DLD1 (cell line): ENCODE results near the gene ALG12.
"Not testable (repeated sequence)": the region's sequence is repeated elsewhere in the genome, so short reads cannot be mapped to it uniquely, and the experiment has no call there.

Experiments used
- in situ Hi-C: cut with HindIII; loops from 2 replicates; pipeline ENCODE4 v1.10.0; 2017; ENCODE audit warnings: low sequenced_read_pairs

The ALG12 gene

DNA sequence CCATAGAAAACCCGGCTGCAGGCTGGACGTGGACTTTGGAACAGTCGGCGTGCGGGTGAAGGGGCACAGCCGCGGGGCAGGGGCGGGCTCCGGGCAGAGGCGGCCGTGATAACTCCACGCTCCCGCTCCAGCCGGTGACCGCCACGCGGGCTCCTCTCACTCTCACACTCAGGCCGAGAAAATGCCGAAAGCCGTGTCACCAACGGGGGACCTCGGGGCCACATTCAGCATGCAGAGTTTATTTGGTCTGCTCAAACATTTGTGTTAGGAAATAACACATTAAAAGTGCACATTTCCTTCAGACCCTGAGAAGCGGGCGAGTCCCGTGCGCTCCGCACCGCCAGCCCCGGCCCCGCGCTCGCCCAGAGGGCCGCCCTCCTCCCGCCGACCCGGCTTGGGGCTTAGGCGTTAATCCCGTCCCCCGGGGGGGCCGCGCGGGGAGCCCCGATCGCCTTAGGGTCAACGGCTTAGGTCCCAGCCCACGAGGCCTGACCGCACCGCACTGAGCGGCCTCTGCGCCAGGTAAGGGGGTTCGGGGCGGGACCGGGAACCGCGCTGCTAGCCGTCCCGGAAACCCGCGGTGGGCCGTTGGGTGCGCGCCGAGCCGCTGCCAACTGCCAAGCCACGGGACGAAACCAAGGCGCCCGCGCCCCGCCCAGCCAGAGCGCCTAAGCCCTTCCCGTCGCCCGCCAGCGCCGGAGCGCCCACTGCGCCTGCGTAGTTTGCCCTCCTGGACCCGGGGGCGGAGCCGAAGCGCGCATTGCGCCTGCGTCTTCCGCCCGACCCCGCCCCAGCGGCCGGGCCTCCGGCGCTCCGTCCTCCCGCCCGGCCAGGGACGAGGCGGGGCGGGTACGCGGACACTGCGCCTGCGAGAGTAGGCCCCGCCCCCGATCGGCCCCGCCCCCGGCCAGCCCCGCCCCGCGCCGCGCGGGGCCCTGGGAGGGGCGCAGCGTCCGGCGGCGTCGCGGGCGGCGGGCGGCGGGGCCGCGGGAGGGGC lies 65.0 kb downstream of the ALG12 start, which contains the start of gene ZBED4:
TSS of gene ZBED4 (plus strand) at position 947 of the 997 bp plus-strand sequence. CDS start 29,819 bp downstream, outside the sequence.
- in situ Hi-C loops, result no loop called here

DNA sequence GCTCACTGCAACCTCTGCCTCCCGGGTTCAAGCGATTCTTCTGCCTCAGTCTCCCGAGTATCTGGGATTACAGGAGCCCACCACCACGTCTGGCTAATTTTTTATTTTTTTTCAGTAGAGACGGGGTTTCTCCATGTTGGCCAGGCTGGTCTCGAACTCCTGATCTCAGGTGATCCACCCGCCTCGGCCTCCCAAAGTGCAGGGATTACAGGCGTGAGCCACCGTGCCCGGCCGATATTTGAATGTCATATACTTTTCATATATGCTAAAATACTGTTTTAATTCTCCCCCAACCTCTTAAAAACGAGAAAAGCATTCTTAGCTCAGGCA lies 65.7 kb downstream of the ALG12 start:
- in situ Hi-C loops, result not testable (repeated sequence)

DNA sequence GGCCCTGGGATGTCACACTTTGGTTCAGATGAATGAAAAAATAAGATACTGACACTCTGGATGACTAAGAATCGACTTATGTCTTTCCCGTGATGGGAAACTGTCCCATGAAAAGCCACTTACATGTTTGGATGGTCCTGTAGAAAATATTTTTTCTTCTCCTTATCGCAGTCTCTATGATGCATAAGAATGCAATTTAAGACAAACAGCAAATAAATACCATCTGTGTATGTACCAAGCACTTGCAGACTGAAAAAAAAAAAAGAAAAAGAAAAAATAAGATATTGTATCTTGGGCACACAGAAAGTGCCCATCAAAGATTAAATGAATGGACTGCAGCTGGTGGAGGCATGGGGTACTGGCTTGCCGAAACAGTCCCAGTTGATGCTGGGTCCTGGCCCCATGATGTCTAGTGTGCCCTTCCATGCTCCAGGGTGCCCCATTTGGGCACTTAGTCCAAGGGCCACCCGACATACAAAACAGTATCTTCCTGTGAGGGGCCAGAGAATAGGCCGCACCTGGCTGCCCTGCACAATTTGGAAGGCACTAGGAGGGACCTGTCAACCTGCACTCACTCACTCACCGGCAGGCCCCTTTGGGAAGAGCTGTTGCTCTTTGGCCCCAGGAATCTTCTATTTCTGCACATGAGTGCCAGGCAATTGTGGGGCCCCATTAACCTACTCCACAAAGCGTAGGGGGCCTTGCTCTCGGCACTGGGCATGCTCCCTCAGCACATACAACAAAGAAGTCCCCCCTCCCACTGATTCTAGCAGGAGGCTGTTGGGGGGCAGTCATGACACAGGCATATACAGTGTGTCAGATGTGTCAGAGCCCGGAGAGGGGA lies 67.1 kb downstream of the ALG12 start:
- in situ Hi-C loops, result no loop called here
